ENCODE data around the gene ACSM6. TPM values are rescaled to one million over a fixed set of nuclear protein-coding genes. Genes with fewer than 3 reads are reported as not detected.

The ACSM6 gene
- total RNA-seq, 1 experiment from 2014 or later, result not detected

- Mint-ChIP-seq H3K36me3 (peaks cover 6% of the 10 kb centered on the region), H3K27ac (no peak overlapping the region), H3K4me1 (peaks cover 13% of the 10 kb centered on the region), H3K27me3 (ENCODE audit: low read depth) (no peaks in the 10 kb centered on the region), H3K4me3 (no peak overlapping the region), H3K9me3 (peaks cover 5% of the 10 kb centered on the region; the same call in 1 of the 2 replicates)
- no peak for TF ChIP-seq ZBTB43 (CRISPR knock-in tag; IDR thresholded peaks at IDR 0.05)
- no peak for TF ChIP-seq HMGXB4 (CRISPR knock-in tag; IDR thresholded peaks at IDR 0.05)
- CTCF ChIA-PET, result no interaction called here
- POLR2A ChIA-PET, result no interaction called here
- DNase-seq (ENCODE audit: low spot score), result no peak
- no peak for ATAC-seq
Observed at GRCh38 chr10:95178266-95178665, 15.8 kb upstream of the ACSM6 start.

GRCh38 chr10:95178797-95179196 is 15.2 kb upstream of the ACSM6 start:
- no peak overlapping the region for H3K27ac Mint-ChIP-seq

More at GRCh38 chr10:95178797-95179196, 15.2 kb upstream of the ACSM6 start:
- H3K9me3 Mint-ChIP-seq, result peaks cover 5% of the 10 kb centered on the region; the same call in 1 of the 2 replicates
- ChIA-PET POLR2A (no interaction called here), CTCF (no interaction called here)
- DNase-seq (ENCODE audit: low spot score) (no peak), ATAC-seq (no peak)
- H3K4me3 Mint-ChIP-seq, result no peak overlapping the region
- H3K27me3 Mint-ChIP-seq (ENCODE audit: low read depth), result no peaks in the 10 kb centered on the region
- TF ChIP-seq TCF7 (CRISPR knock-in tag; IDR thresholded peaks at IDR 0.05; ENCODE audit: low read depth), result no peak
- TF ChIP-seq USF1 (CRISPR knock-in tag; IDR thresholded peaks at IDR 0.05), result no peak
- TF ChIP-seq ETV6 (CRISPR knock-in tag; IDR thresholded peaks at IDR 0.05), result no peak
- TF ChIP-seq ZNF532 (CRISPR knock-in tag; IDR thresholded peaks at IDR 0.05; ENCODE audit: borderline replicate concordance), result no peak
- no peak for TF ChIP-seq USF2 (CRISPR knock-in tag; IDR thresholded peaks at IDR 0.05)
- no peak for TF ChIP-seq GTF2I (CRISPR knock-in tag; conservative IDR thresholded peaks at IDR 0.05)
- TF ChIP-seq ZNF396 (CRISPR knock-in tag; IDR thresholded peaks at IDR 0.05; ENCODE audit: borderline replicate concordance), result no peak
- TF ChIP-seq ZNF416 (CRISPR knock-in tag; IDR thresholded peaks at IDR 0.05), result no peak
- TF ChIP-seq TEAD1 (CRISPR knock-in tag; IDR thresholded peaks at IDR 0.05), result no peak
- no peak for TF ChIP-seq ZNF423 (CRISPR knock-in tag; IDR thresholded peaks at IDR 0.05)
- no peak for TF ChIP-seq ZNF219 (CRISPR knock-in tag; IDR thresholded peaks at IDR 0.05; ENCODE audit: borderline replicate concordance)
- no peak for TF ChIP-seq MAX (CRISPR knock-in tag; IDR thresholded peaks at IDR 0.05)
- TF ChIP-seq IRF1 (CRISPR knock-in tag; IDR thresholded peaks at IDR 0.05), result no peak
- no peak for TF ChIP-seq NR1H2 (CRISPR knock-in tag; IDR thresholded peaks at IDR 0.05)
- TF ChIP-seq PREB (CRISPR knock-in tag; IDR thresholded peaks at IDR 0.05; ENCODE audit: borderline replicate concordance), result no peak
- peaks cover 6% of the 10 kb centered on the region for H3K36me3 Mint-ChIP-seq
- peaks cover 13% of the 10 kb centered on the region for H3K4me1 Mint-ChIP-seq

All from WTC11 (cell line).